Measurements from ENCODE around the gene PLEKHG1. TPM values are rescaled to one million over a fixed set of nuclear protein-coding genes. Genes with fewer than 3 reads are reported as not detected.

Gene PLEKHG1
- polyA plus RNA-seq, 2 donors, result 5.7 to 8.1 TPM

DNA sequence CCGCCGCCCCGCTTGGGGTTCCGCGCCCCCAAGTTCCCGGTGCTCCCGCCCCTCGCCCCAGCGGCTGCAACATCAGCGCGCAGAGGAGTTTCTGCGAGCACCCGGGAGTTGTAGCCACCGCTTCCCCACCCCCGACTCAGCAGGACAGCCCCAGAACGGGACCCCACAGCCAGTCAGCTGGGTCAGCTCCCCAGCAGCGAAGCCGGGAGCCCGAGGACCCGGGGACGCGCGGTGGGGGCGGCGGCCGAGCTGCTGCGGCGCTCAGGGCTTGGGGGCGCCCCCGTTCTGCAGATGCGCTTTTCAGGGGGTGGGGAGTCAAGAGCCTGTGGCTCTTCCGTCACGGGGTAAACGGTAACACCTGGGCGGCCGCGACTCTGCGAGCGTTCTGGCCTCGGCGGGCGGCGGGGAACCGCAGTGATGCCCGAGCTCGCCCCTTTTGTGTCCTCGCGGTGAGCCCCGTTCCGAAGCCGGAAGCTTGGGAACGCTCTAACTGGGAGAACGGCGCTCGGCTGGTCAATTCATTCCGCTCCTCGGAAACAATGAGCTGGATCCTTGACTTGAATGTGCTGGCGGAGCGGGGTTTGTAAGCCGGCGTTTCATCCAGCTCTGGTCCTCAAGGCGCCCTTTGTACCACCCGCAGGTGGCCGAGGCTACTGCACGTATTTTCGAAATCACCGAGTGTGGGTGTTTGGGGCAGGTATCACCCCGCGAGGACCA is 774 bp downstream of the PLEKHG1 start:
- WGBS, 2 donors, result 0 to 1% methylated on average over 56 to 69 of the region's 69 CpGs
- Histone ChIP-seq H3K9me3 (ENCODE audit: control insufficient read depth in 2 of 2, insufficient read depth in 1 of 2, low read depth in 1 of 2, low read length in 1 of 2) (no peaks in the 10 kb centered on the region), H3K27me3 (ENCODE audit: control insufficient read depth in 1 of 2, insufficient read depth in 2 of 2, low read length in 2 of 2) (no peaks in the 10 kb centered on the region), H3K4me3 (ENCODE audit: low read depth in 1 of 2, low read length in 2 of 2) (peak overlapping the region; percentile 71 to 92), H3K27ac (ENCODE audit: low read depth in 2 of 2, low read length in 1 of 2) (peak overlapping the region; percentile 83 to 87), H3K4me1 (ENCODE audit: control insufficient read depth in 2 of 2, insufficient read depth in 2 of 2, low read length in 1 of 2) (peaks cover 0 to 7% of the 10 kb centered on the region in 2 donors), H3K36me3 (ENCODE audit: control insufficient read depth in 2 of 2, insufficient read depth in 2 of 2, low read length in 1 of 2) (no peaks in the 10 kb centered on the region)

- no peaks in the 10 kb centered on the region for H3K27me3 ChIP-seq (ENCODE audit: control insufficient read depth in 1 of 2, insufficient read depth in 2 of 2, low read length in 2 of 2)
- H3K4me3 ChIP-seq (ENCODE audit: low read depth in 1 of 2, low read length in 2 of 2), result no peak overlapping the region
- WGBS, 2 donors, result 83% methylated on average over 4 of the region's 4 CpGs
- no peaks in the 10 kb centered on the region for H3K9me3 ChIP-seq (ENCODE audit: control insufficient read depth in 2 of 2, insufficient read depth in 1 of 2, low read depth in 1 of 2, low read length in 1 of 2)
- H3K36me3 ChIP-seq (ENCODE audit: control insufficient read depth in 2 of 2, insufficient read depth in 2 of 2, low read length in 1 of 2), result no peaks in the 10 kb centered on the region
- H3K27ac ChIP-seq (ENCODE audit: low read depth in 2 of 2, low read length in 1 of 2), result no peak overlapping the region
- peaks cover 0 to 7% of the 10 kb centered on the region in 2 donors for H3K4me1 ChIP-seq (ENCODE audit: control insufficient read depth in 2 of 2, insufficient read depth in 2 of 2, low read length in 1 of 2)
Observed at GRCh38 chr6:150601439-150601838, 1.8 kb downstream of the PLEKHG1 start.

GRCh38 chr6:150603176-150603575 is 3.5 kb downstream of the PLEKHG1 start:
- no peaks in the 10 kb centered on the region for H3K36me3 ChIP-seq (ENCODE audit: control insufficient read depth in 2 of 2, insufficient read depth in 2 of 2, low read length in 1 of 2)
- H3K27me3 ChIP-seq (ENCODE audit: control insufficient read depth in 1 of 2, insufficient read depth in 2 of 2, low read length in 2 of 2), result no peaks in the 10 kb centered on the region
- no peak overlapping the region for H3K4me3 ChIP-seq (ENCODE audit: low read depth in 1 of 2, low read length in 2 of 2)
- WGBS, 2 donors, result 85 to 86% methylated on average over 4 of the region's 4 CpGs
- H3K4me1 ChIP-seq (ENCODE audit: control insufficient read depth in 2 of 2, insufficient read depth in 2 of 2, low read length in 1 of 2), result peaks cover 0 to 7% of the 10 kb centered on the region in 2 donors
- no peaks in the 10 kb centered on the region for H3K9me3 ChIP-seq (ENCODE audit: control insufficient read depth in 2 of 2, insufficient read depth in 1 of 2, low read depth in 1 of 2, low read length in 1 of 2)
- no peak overlapping the region for H3K27ac ChIP-seq (ENCODE audit: low read depth in 2 of 2, low read length in 1 of 2)

- H3K4me1 ChIP-seq (ENCODE audit: control insufficient read depth in 2 of 2, insufficient read depth in 2 of 2, low read length in 1 of 2), result peaks cover 0 to 7% of the 10 kb centered on the region in 2 donors
- no peaks in the 10 kb centered on the region for H3K36me3 ChIP-seq (ENCODE audit: control insufficient read depth in 2 of 2, insufficient read depth in 2 of 2, low read length in 1 of 2)
- 79 to 89% methylated on average over 6 of the region's 6 CpGs for WGBS, 2 donors
- no peak overlapping the region for H3K27ac ChIP-seq (ENCODE audit: low read depth in 2 of 2, low read length in 1 of 2)
- H3K27me3 ChIP-seq (ENCODE audit: control insufficient read depth in 1 of 2, insufficient read depth in 2 of 2, low read length in 2 of 2), result no peaks in the 10 kb centered on the region
- H3K4me3 ChIP-seq (ENCODE audit: low read depth in 1 of 2, low read length in 2 of 2), result no peak overlapping the region
- no peaks in the 10 kb centered on the region for H3K9me3 ChIP-seq (ENCODE audit: control insufficient read depth in 2 of 2, insufficient read depth in 1 of 2, low read depth in 1 of 2, low read length in 1 of 2)
Observed at GRCh38 chr6:150604467-150604866, 4.8 kb downstream of the PLEKHG1 start.

DNA sequence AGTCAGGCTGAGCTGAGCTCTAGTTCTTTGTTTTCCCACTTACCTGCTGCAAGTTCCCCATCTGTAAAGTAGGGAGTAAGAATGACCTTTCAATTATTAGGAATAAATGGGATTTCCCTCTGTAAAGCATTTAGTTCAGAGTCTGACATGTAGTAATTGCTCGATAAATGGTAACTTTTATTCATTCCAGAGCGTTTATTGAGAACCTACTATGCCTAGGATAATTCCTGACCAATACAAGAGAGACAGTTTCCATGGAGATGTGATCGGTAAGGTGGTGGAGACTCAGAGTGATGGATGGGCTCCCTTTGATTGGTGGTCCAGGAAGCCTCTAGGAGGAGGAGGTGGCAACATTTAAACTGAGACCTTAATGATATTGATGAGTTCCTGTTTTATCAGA is 5.6 kb downstream of the PLEKHG1 start:
- no peaks in the 10 kb centered on the region for H3K36me3 ChIP-seq (ENCODE audit: control insufficient read depth in 2 of 2, insufficient read depth in 2 of 2, low read length in 1 of 2)
- no peaks in the 10 kb centered on the region for H3K27me3 ChIP-seq (ENCODE audit: control insufficient read depth in 1 of 2, insufficient read depth in 2 of 2, low read length in 2 of 2)
- H3K9me3 ChIP-seq (ENCODE audit: control insufficient read depth in 2 of 2, insufficient read depth in 1 of 2, low read depth in 1 of 2, low read length in 1 of 2), result no peaks in the 10 kb centered on the region
- H3K27ac ChIP-seq (ENCODE audit: low read depth in 2 of 2, low read length in 1 of 2), result no peak overlapping the region
- 94 to 97% methylated on average over 3 of the region's 3 CpGs for WGBS, 2 donors
- peaks cover 0 to 2% of the 10 kb centered on the region in 2 donors for H3K4me1 ChIP-seq (ENCODE audit: control insufficient read depth in 2 of 2, insufficient read depth in 2 of 2, low read length in 1 of 2)
- H3K4me3 ChIP-seq (ENCODE audit: low read depth in 1 of 2, low read length in 2 of 2), result no peak overlapping the region

- WGBS, 2 donors, result 50 to 65% methylated on average over 3 of the region's 3 CpGs
- no peaks in the 10 kb centered on the region for H3K36me3 ChIP-seq (ENCODE audit: control insufficient read depth in 2 of 2, insufficient read depth in 2 of 2, low read length in 1 of 2)
- H3K27me3 ChIP-seq (ENCODE audit: control insufficient read depth in 1 of 2, insufficient read depth in 2 of 2, low read length in 2 of 2), result no peaks in the 10 kb centered on the region
- H3K9me3 ChIP-seq (ENCODE audit: control insufficient read depth in 2 of 2, insufficient read depth in 1 of 2, low read depth in 1 of 2, low read length in 1 of 2), result no peaks in the 10 kb centered on the region
- H3K4me1 ChIP-seq (ENCODE audit: control insufficient read depth in 2 of 2, insufficient read depth in 2 of 2, low read length in 1 of 2), result no peaks in the 10 kb centered on the region
- no peak overlapping the region for H3K27ac ChIP-seq (ENCODE audit: low read depth in 2 of 2, low read length in 1 of 2)
- no peak overlapping the region for H3K4me3 ChIP-seq (ENCODE audit: low read depth in 1 of 2, low read length in 2 of 2)
Observed at GRCh38 chr6:150606168-150606591, 6.5 kb downstream of the PLEKHG1 start.

DNA sequence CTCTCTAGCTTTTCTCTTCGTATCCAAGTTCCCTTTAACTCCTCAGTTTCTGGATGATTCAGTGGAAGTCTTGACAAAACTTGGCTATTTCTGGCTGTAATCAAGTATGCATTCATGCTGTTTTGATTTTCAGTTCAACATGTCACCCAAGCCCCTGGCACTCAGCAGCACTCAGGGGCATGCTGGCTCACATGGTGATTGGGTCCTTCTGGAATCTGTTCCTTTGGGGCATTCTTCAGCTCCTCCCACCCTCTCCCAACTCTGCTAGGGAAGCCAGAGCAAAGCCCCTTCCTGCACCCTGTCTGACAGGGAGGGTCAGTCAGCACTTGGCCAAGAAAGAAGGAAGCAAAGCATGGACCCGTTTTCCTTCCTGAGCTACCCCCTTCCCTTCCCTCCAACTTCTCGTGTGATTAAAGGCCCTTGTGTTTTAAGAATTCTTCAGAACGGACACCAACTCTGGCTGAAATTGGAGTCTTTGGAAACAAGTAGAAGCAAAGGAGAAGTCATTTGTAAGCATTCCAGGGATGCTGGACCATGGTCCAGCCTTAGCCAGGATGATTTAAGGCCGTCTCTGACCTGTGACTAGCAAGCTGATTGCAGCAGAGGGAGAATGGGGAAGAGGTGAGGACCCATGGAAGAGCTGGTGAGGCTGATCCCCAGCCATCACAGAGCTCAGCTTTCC is 7.1 kb downstream of the PLEKHG1 start:
- no peaks in the 10 kb centered on the region for H3K27me3 ChIP-seq (ENCODE audit: control insufficient read depth in 1 of 2, insufficient read depth in 2 of 2, low read length in 2 of 2)
- no peaks in the 10 kb centered on the region for H3K4me1 ChIP-seq (ENCODE audit: control insufficient read depth in 2 of 2, insufficient read depth in 2 of 2, low read length in 1 of 2)
- 60 to 65% methylated on average over 5 of the region's 5 CpGs for WGBS, 2 donors
- H3K4me3 ChIP-seq (ENCODE audit: low read depth in 1 of 2, low read length in 2 of 2), result no peak overlapping the region
- H3K9me3 ChIP-seq (ENCODE audit: control insufficient read depth in 2 of 2, insufficient read depth in 1 of 2, low read depth in 1 of 2, low read length in 1 of 2), result no peaks in the 10 kb centered on the region
- H3K27ac ChIP-seq (ENCODE audit: low read depth in 2 of 2, low read length in 1 of 2), result no peak overlapping the region
- H3K36me3 ChIP-seq (ENCODE audit: control insufficient read depth in 2 of 2, insufficient read depth in 2 of 2, low read length in 1 of 2), result no peaks in the 10 kb centered on the region

- Histone ChIP-seq H3K27ac (ENCODE audit: low read depth in 2 of 2, low read length in 1 of 2) (no peak overlapping the region), H3K4me1 (ENCODE audit: control insufficient read depth in 2 of 2, insufficient read depth in 2 of 2, low read length in 1 of 2) (no peaks in the 10 kb centered on the region), H3K36me3 (ENCODE audit: control insufficient read depth in 2 of 2, insufficient read depth in 2 of 2, low read length in 1 of 2) (no peaks in the 10 kb centered on the region), H3K27me3 (ENCODE audit: control insufficient read depth in 1 of 2, insufficient read depth in 2 of 2, low read length in 2 of 2) (no peaks in the 10 kb centered on the region), H3K4me3 (ENCODE audit: low read depth in 1 of 2, low read length in 2 of 2) (no peak overlapping the region), H3K9me3 (ENCODE audit: control insufficient read depth in 2 of 2, insufficient read depth in 1 of 2, low read depth in 1 of 2, low read length in 1 of 2) (no peaks in the 10 kb centered on the region)
- 75 to 78% methylated on average over 3 of the region's 3 CpGs for WGBS, 2 donors
Observed at GRCh38 chr6:150607329-150607650, 7.6 kb downstream of the PLEKHG1 start.

DNA sequence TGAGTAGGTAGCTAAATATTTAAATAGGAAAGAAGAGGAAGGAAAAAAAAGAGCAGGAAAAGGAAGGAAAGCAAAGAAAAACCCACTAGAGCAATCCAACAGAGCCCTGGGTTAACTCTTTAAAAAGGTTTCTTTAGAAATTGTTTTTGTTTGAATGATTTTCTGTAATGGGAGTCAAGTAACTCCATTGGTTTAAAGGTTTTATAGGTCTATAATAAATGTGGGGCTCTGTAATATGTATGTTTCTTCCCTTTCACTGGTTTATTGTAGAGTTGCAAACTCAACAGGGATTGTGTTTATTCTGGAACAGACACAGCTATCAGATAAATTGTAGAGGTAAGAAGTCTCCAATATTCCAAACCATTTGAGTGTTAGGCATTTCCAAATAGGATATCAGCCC is 10.9 kb downstream of the PLEKHG1 start:
- H3K27ac ChIP-seq (ENCODE audit: low read depth in 2 of 2, low read length in 1 of 2), result no peak overlapping the region
- no peaks in the 10 kb centered on the region for H3K4me1 ChIP-seq (ENCODE audit: control insufficient read depth in 2 of 2, insufficient read depth in 2 of 2, low read length in 1 of 2)
- no peak overlapping the region for H3K4me3 ChIP-seq (ENCODE audit: low read depth in 1 of 2, low read length in 2 of 2)
- no peaks in the 10 kb centered on the region for H3K9me3 ChIP-seq (ENCODE audit: control insufficient read depth in 2 of 2, insufficient read depth in 1 of 2, low read depth in 1 of 2, low read length in 1 of 2)
- H3K36me3 ChIP-seq (ENCODE audit: control insufficient read depth in 2 of 2, insufficient read depth in 2 of 2, low read length in 1 of 2), result no peaks in the 10 kb centered on the region
- H3K27me3 ChIP-seq (ENCODE audit: control insufficient read depth in 1 of 2, insufficient read depth in 2 of 2, low read length in 2 of 2), result no peaks in the 10 kb centered on the region

DNA sequence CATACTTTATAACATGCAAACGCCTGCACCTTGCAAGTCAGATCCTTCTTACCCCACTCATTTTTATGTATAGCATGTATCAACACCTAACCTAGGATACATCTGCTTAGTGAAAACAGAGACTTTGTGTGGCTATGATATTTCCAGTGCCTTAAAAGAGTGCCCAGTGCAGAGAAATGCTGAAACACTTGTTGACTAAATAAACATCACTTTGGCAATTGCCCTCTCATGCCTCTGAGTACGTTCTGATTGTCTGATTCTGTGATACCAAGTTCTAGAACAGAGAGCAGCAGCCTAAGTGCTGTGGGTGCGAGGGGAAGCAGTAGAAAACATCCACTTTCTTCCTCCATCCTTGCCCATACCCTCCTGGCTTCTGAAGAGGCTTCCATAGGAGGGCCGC is 13.6 kb downstream of the PLEKHG1 start:
- H3K4me3 ChIP-seq (ENCODE audit: low read depth in 1 of 2, low read length in 2 of 2), result no peak overlapping the region
- H3K27ac ChIP-seq (ENCODE audit: low read depth in 2 of 2, low read length in 1 of 2), result no peak overlapping the region
- H3K4me1 ChIP-seq (ENCODE audit: control insufficient read depth in 2 of 2, insufficient read depth in 2 of 2, low read length in 1 of 2), result no peaks in the 10 kb centered on the region
- H3K27me3 ChIP-seq (ENCODE audit: control insufficient read depth in 1 of 2, insufficient read depth in 2 of 2, low read length in 2 of 2), result no peaks in the 10 kb centered on the region
- WGBS, 2 donors, result 85 to 89% methylated on average over 4 of the region's 4 CpGs
- no peaks in the 10 kb centered on the region for H3K9me3 ChIP-seq (ENCODE audit: control insufficient read depth in 2 of 2, insufficient read depth in 1 of 2, low read depth in 1 of 2, low read length in 1 of 2)
- no peaks in the 10 kb centered on the region for H3K36me3 ChIP-seq (ENCODE audit: control insufficient read depth in 2 of 2, insufficient read depth in 2 of 2, low read length in 1 of 2)
